SHP77 treated with DMSO at 0.1 percent for 48 hours (cell line): ENCODE data around the gene RNF157.

Experiments used
- DNase-seq: peaks from one replicate; lab custom pipeline; 2025; lab: John Stamatoyannopoulos, UW

Gene RNF157

GRCh38 chr17:76155988-76156661 is 84.2 kb downstream of the RNF157 start:
- DNase-seq = no peak

GRCh38 chr17:76154936-76155845 is 85.1 kb downstream of the RNF157 start:
- no peak for DNase-seq

DNA sequence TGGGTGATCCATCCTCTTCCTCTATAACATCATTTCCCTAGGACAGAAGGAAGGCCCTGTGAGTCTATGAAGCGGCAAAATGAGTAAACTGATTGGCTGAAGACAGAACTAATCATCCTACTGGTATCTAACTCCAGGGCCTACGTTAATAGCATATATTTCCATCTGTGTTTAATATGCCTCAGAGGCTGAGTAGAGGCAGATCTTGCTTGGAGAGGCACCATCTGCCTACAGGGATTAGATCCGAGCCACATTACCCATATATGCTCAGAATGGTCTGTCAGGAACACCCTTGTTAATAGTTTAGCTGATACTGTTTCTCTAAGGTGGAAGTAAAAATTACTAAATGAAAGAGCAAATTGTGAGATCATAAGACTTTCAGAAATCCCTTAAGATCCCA is 86.0 kb downstream of the RNF157 start:
- no peak for DNase-seq

DNA sequence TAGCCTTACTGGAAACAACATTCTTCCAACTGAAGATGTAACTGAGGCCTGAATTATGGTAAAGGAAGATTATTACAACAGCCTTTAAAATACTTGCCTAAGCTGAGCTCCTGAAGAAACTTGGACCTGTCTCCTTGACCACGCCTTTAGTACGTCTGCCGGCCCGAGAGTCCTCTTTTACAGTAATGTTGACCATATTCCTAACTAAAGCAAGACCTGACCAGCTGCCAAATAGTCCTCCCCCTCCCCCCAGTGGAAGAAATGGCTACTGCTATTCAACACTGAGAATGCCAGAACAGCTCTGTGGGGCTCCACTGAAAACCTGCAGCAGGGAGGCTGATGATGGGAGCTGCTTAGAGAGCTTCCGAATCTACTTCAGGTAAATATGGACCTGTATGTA is 86.7 kb downstream of the RNF157 start:
- no peak for DNase-seq

DNA sequence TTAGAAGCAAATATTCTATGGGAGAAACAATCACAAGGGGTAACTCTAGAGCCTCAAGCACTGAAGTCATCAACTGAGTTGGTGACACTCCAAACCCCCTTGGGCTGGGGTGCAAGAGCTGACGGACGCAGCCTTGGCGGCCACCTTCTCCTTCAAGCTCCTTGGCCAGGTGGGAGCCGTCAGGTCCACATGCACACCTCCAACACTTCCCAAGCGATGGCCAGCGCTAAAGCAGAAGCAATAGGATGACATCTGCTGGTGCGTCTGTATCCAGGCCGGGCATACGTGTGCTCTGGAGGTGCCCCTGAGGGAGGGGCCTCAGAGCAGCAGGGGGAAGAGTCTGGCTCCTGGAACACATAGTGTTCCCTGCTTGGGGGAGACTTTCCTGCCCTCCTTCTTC is 87.1 kb downstream of the RNF157 start:
- no peak for DNase-seq

DNA sequence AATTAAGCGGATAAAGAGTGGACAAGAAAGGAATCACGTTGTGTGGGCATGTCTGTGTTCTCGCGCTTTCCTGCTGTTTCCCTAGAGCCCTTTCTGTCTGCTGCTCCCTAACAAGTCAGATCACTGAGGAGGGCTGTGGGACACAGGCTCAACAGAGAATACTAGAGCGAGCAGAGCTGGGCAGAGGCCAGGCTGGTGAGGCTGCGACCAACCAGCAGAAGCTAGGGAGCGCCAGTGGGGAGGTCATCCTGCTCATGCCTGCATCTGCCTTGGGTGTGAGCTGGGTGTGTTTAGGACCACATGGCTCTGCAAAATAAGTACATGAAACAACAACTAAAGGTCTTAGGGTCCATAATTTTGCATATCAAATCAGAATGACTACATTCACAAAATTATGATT is 87.7 kb downstream of the RNF157 start:
- DNase-seq = no peak

DNA sequence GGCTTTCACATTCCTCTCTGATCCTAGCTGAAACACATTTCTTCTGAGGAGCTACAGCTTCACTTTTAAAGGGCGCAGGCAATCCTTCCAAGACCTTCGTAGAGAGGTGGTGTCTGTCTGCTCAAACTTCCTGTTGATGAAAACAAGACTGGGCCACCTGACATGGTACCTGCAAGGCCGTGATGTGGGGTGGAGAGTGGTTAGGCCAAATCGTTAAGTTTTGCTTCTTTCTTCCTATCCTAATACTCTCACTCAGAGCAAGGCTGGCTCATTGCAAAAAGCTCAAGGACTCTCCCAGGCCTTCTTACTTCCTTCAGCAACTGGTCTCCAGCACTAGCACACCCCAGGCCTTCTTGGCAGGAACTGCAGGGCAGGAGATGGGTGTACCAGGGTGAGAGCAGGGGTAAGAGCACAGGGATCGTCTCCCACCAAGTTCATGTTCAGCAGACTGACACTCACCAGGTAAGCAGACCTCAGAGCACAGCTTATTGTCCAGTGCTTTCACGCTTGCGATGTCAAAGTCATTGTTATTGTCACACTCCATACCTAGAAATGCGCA is 88.3 kb downstream of the RNF157 start:
- DNase-seq = no peak

DNA sequence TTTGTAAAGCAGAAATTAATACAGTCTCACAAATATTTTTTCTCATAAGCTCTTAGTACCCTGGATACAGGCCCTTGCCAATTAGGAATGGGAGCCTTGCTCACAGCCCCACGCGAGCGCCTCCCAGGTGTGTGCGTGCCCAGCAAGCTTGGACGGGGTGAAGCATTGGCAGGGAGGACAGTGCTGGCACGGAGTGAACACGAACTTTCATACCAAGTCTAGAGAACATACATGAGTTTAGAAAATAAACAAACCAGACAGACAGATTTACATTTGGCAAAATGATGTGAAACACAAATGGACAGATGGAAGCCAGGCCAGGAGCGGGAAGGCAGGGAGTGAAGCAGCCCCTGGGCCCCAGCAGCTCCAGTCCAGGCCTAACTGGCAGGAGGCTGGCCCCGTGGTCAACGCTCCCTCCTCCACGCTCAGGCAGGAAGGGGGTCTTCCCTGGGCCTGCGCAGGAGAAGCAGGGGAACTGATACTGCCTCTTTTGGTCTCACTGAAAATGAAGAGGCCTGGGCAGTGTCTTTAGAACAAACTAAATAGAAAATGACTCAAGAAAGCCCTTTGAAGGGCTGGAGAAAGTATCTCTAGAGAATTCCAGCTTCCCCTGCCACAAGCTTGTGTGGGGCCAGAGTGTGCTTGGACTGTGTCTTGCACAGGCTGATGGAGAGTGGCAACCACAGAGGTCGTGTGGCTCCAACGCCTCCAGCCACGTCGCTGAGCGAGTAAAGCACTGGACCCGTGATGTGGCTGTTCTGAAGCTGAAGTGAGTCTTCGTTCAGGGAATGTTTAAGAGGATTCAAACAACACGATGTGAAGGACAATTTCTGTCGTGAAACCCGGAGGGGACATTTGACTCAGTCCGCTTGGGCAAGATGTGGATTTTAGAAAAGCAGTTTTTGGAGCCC is 89.3 kb downstream of the RNF157 start:
- DNase-seq = no peak

DNA sequence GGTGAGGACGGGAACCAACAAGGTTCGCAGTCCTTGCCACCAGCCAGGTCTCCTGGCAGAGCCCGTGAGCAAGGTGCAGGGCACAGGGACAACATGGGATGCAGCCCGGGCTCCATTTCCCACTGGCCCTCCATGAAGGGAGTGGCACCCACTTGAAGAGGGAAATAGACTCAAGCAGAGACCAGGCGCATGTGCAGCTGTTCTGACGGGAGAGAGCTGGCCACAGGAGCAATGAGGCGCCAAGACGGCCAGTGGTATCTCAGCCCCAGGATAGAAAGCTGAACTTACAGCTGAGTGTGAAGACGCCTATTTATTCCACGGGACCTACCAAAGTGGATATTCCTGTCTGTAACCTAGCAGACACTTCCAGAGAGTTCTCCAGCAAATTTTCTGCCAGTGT is 91.1 kb downstream of the RNF157 start:
- no peak for DNase-seq

GRCh38 chr17:76148015-76148326 is 92.3 kb downstream of the RNF157 start:
- no peak for DNase-seq

DNA sequence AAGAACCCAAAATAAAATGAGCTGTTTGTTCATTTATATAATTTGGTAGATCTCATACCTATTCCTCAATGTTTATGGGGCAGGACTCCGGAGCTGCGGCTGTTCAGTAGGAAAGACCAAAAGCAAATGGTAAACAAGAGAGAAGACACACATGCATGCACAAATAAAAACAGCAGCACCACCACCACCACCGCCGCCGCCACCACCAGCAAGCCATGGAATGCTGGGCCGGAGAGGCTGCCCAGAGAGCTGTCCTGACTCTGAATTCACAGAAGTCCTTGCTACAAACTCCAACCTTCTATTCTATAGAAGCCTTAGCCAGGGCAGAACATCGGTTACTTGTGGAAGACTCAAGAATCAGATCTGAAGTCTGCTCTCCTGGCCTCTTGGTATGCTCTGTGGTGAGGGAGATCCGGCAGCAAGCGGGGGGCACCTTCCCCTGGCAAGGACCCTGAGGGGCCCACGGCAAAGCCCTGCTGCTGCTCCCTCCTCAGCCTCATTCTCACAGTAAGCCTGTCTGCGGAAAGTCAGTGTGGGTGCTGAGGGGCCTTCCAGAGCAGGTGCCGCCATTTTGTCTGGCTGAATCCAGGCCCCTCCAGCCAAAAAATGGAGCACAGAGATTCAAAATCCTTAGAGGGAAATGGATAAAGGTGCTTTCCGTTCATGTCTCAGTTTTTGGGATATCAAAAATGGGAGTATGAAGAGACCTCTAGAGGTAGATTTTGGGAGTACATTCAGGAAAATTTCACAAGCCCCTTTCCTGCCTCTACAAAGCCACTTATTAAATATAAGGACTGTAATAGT is 92.9 kb downstream of the RNF157 start:
- peak; percentile 33 for DNase-seq

GRCh38 chr17:76146053-76146851 is 94.0 kb downstream of the RNF157 start:
- DNase-seq = no peak

GRCh38 chr17:76145231-76146052 is 94.9 kb downstream of the RNF157 start:
- no peak for DNase-seq

GRCh38 chr17:76142585-76143041 is 97.7 kb downstream of the RNF157 start:
- no peak for DNase-seq

DNA sequence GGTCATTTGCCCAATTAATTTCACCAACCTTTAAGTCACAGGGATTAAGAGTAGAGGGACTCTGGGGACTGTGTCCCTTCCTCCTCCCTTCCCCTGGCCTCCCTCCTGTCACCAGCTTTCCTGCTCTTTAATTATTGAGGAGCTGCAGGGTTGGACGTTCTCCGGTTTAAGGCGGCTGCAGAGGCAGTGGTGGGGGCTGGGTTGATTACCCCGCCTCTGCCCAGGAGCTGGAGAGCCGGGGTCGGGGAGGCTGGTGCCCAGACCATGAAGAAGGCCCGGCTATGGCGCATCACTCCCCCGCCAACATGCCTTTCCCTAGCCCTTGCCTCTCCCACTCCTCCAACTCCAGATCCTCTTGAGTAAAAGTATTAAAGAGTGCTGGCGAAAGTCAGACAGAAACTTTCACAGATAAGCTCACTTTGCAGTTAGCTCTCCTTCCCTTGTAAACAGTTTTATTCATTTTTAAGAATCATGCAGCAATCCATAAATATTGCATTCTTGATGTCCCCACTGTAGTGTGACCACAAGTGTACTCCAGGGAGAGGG is 98.2 kb downstream of the RNF157 start:
- no peak for DNase-seq

- peak; percentile 91 for DNase-seq
Measured at GRCh38 chr17:76141212-76142038, 98.9 kb downstream of the RNF157 start, which contains the start of gene FOXJ1. FOXJ1 (minus strand) TSS chr17:76141245; CDS start chr17:76140395, 850 bp downstream.

- DNase-seq = no peak
Measured at GRCh38 chr17:76140661-76141211, 99.6 kb downstream of the RNF157 start.
